Measurements from ENCODE around the gene ARL8A.

Gene ARL8A

DNA sequence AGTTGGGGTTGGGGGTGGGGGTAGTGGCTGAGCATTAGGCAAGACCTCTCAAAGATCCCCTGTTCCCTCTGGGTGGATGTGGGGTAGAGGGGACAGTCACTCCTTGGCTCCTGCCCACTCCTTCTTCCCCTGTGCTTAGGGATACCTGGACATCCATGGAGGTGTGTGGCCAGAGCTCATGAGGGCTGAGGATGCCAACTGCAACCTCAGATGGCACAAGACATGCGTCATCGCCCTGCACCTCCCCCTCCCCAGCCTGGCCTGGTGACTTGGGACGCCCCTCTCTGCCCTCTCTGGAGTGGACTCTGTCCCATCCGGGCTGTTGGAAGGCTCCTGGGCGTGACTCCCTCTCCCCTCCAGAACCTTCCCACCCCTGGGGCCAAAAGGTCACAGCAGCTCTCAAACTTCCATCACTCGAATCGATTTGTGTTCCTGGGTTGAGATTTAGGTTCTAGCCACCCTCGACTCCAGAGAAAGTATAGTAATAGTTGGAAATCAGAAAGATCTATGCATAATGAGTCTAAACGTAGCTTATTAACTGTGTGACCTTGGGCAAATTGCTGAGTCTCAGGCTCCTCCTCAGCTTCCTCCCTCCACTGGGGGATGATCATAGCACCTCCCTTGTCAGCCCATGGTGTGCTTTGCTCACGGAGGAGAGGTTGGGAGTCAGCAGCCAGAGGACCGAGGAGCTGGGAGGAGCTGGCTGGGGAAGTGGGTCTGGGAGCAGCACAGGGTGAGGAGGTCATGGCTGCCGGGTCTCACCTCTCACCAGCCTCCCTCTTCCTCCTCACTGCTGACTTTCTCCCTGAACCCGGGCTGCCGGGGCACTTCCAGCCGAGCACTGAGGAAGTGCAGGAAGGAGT, 18.1 kb upstream of the ARL8A start:
- H3K9me2 ChIP-seq (replicated peaks; ENCODE audit: low read depth, low read length) = no peaks in the 10 kb centered on the region

DNA sequence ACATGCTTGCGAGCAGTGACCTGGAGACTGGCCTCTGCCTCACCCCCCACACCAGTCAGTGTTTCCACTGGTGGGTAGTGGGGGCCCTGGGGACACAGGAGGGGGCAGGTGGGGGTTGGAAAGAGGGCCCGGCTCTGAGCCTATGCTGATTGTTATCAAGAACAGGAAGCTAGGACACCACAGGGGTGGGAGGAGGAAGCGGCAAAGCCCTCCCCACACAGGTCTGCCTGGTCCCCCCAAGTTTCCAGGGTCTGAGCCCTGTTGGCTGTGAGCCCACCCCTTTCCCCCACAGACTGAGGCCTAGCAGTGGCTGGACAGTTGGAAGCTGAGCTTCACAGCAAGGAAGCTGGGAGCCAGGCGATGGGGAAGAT, 17.5 kb upstream of the ARL8A start:
- Histone ChIP-seq H3K79me2 (ENCODE audit: insufficient read depth, low read length) (peaks cover 79% of the 10 kb centered on the region), H3K36me3 (ENCODE audit: insufficient read depth, low read length) (peaks cover 8% of the 10 kb centered on the region; the same call in 1 of the 2 replicates), H3K4me3 (ENCODE audit: low read length, poor library complexity, severe bottlenecking) (peak overlapping the region; percentile 98), H3F3A (ENCODE audit: low read depth) (peaks cover 6% of the 10 kb centered on the region), H4K20me1 (ENCODE audit: insufficient read depth, low read length, poor library complexity, severe bottlenecking) (peaks cover 21% of the 10 kb centered on the region), H3K9me2 (replicated peaks; ENCODE audit: low read depth, low read length) (no peaks in the 10 kb centered on the region), H3K4me2 (ENCODE audit: low read depth, low read length, poor library complexity, severe bottlenecking) (peak overlapping the region; percentile 96), H3K4me1 (ENCODE audit: insufficient read depth, low read length, poor library complexity, severe bottlenecking) (peaks cover 77% of the 10 kb centered on the region), H3K27me3 (ENCODE audit: insufficient read depth, low read length, poor library complexity, severe bottlenecking) (no peaks in the 10 kb centered on the region), H3K9me3 (ENCODE audit: insufficient read depth, low read depth, low read length) (no peaks in the 10 kb centered on the region), H2AFZ (ENCODE audit: low read length) (no peak overlapping the region), H3K9ac (ENCODE audit: low read depth, low read length, poor library complexity, severe bottlenecking) (peak overlapping the region; percentile 100)
- TF ChIP-seq, protein P1, sequence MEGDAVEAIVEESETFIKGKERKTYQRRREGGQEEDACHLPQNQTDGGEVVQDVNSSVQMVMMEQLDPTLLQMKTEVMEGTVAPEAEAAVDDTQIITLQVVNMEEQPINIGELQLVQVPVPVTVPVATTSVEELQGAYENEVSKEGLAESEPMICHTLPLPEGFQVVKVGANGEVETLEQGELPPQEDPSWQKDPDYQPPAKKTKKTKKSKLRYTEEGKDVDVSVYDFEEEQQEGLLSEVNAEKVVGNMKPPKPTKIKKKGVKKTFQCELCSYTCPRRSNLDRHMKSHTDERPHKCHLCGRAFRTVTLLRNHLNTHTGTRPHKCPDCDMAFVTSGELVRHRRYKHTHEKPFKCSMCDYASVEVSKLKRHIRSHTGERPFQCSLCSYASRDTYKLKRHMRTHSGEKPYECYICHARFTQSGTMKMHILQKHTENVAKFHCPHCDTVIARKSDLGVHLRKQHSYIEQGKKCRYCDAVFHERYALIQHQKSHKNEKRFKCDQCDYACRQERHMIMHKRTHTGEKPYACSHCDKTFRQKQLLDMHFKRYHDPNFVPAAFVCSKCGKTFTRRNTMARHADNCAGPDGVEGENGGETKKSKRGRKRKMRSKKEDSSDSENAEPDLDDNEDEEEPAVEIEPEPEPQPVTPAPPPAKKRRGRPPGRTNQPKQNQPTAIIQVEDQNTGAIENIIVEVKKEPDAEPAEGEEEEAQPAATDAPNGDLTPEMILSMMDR (conservative IDR thresholded peaks at IDR 0.05; ENCODE audit: low read length) = no peak
- no peak for TF ChIP-seq EZH2phosphoT487 (IDR thresholded peaks at IDR 0.05; ENCODE audit: borderline replicate concordance)

More for the DNA sequence above, 18.1 kb upstream of the ARL8A start:
- peaks cover 72% of the 10 kb centered on the region for H3K79me2 ChIP-seq (ENCODE audit: insufficient read depth, low read length)
- peak overlapping the region; percentile 98 for H3K4me3 ChIP-seq (ENCODE audit: low read length, poor library complexity, severe bottlenecking)
- H3F3A ChIP-seq (ENCODE audit: low read depth) = peaks cover 6% of the 10 kb centered on the region
- H3K27me3 ChIP-seq (ENCODE audit: insufficient read depth, low read length, poor library complexity, severe bottlenecking) = no peaks in the 10 kb centered on the region
- H3K9ac ChIP-seq (ENCODE audit: low read depth, low read length, poor library complexity, severe bottlenecking) = peak overlapping the region; percentile 100
- no peaks in the 10 kb centered on the region for H3K9me3 ChIP-seq (ENCODE audit: insufficient read depth, low read depth, low read length)
- H4K20me1 ChIP-seq (ENCODE audit: insufficient read depth, low read length, poor library complexity, severe bottlenecking) = peaks cover 15% of the 10 kb centered on the region
- no peak overlapping the region for H2AFZ ChIP-seq (ENCODE audit: low read length)
- peaks cover 4% of the 10 kb centered on the region; the same call in 1 of the 2 replicates for H3K36me3 ChIP-seq (ENCODE audit: insufficient read depth, low read length)
- peak overlapping the region; percentile 96 for H3K4me2 ChIP-seq (ENCODE audit: low read depth, low read length, poor library complexity, severe bottlenecking)
- peaks cover 72% of the 10 kb centered on the region for H3K4me1 ChIP-seq (ENCODE audit: insufficient read depth, low read length, poor library complexity, severe bottlenecking)
- TF ChIP-seq, protein P1 (conservative IDR thresholded peaks at IDR 0.05; ENCODE audit: low read length) = no peak
- TF ChIP-seq EZH2phosphoT487 (IDR thresholded peaks at IDR 0.05; ENCODE audit: borderline replicate concordance) = no peak

DNA sequence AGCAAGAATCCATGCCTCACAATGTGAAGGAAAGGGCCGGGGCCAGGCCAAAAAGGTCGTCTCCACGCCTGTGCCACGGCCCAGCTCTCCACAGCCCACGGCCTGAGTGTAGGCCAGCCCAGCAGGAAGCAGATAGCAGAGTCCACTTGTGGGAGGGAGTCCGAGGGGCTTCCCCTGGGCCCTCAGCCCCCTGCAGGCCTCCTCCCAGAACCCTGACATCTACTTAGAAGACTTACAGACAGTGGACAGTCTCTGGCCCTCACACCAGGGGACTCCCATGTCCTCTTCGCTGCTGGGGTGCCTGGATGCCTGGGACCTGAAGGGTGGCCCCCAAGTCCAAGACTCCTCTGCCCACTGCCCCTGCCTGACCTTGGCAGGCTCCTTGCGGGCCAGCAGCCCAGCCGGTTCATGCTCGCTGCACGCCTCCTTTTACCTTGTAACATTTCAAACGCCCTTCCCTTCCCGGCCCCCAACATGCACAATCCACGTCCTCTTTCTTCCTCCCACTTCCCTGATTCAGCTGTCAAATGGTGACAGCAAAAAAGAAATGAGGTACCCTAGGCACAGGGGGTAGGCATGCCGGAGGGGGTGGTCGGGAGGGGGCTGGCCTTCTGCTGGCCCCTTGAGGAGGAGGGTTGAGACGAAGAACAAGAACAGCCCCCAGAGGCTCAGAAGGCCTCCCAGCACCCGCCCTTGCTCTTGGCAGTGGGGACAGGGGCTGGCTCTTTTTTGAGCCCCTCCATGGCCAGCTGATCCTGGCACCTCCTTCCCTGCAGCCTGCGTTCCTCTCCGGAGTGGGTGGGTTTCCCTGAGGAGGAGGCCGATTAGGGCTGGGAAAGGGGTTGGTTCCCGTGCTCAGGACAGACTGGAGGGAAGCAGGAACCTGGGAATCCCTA, 16.9 kb upstream of the ARL8A start:
- peaks cover 81% of the 10 kb centered on the region for H3K79me2 ChIP-seq (ENCODE audit: insufficient read depth, low read length)
- H3K4me3 ChIP-seq (ENCODE audit: low read length, poor library complexity, severe bottlenecking) = peak overlapping the region; percentile 98
- H3K9me2 ChIP-seq (replicated peaks; ENCODE audit: low read depth, low read length) = no peaks in the 10 kb centered on the region
- peaks cover 77% of the 10 kb centered on the region for H3K4me1 ChIP-seq (ENCODE audit: insufficient read depth, low read length, poor library complexity, severe bottlenecking)
- H2AFZ ChIP-seq (ENCODE audit: low read length) = no peak overlapping the region
- peak overlapping the region; percentile 96 for H3K4me2 ChIP-seq (ENCODE audit: low read depth, low read length, poor library complexity, severe bottlenecking)
- no peak for TF ChIP-seq EZH2phosphoT487 (IDR thresholded peaks at IDR 0.05; ENCODE audit: borderline replicate concordance)
- TF ChIP-seq, protein P1 (conservative IDR thresholded peaks at IDR 0.05; ENCODE audit: low read length) = no peak
- H3F3A ChIP-seq (ENCODE audit: low read depth) = peaks cover 6% of the 10 kb centered on the region
- peaks cover 27% of the 10 kb centered on the region for H4K20me1 ChIP-seq (ENCODE audit: insufficient read depth, low read length, poor library complexity, severe bottlenecking)
- H3K36me3 ChIP-seq (ENCODE audit: insufficient read depth, low read length) = peaks cover 10% of the 10 kb centered on the region; the same call in 1 of the 2 replicates
- no peaks in the 10 kb centered on the region for H3K9me3 ChIP-seq (ENCODE audit: insufficient read depth, low read depth, low read length)
- peak overlapping the region; percentile 100 for H3K9ac ChIP-seq (ENCODE audit: low read depth, low read length, poor library complexity, severe bottlenecking)
- H3K27me3 ChIP-seq (ENCODE audit: insufficient read depth, low read length, poor library complexity, severe bottlenecking) = no peaks in the 10 kb centered on the region

All from Loucy (cell line).